Measurements from ENCODE around the gene ITSN1.

ITSN1 gene

GRCh38 chr21:33869873-33870272 lies 227.6 kb downstream of the ITSN1 start:
- FAIRE-seq: no peak

DNA sequence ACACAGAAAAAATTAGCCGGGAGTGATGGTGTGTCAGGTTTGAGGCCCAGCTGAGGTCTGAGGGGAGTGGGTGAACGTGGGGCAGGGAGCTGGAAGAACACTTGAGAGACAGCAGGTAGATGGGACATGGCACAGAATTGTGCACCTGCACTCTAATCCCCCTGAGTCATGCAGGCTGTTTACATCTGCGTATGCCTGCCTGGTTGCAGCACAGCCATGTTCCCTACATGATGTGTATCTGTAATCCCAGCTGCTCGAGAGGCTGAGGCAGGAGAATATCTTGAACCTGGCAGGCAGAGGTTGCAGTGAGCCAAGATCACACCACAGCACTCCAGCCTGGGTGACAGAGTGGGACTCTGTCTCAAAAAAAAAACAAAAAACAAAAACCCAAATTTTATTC lies 228.5 kb downstream of the ITSN1 start:
- FAIRE-seq: no peak

- no peak for FAIRE-seq
These were observed 228.9 kb downstream of the ITSN1 start for GRCh38 chr21:33871171-33871570.

- FAIRE-seq: no peak
These were observed 230.7 kb downstream of the ITSN1 start for GRCh38 chr21:33872881-33873515.

GRCh38 chr21:33874161-33874560 lies 231.9 kb downstream of the ITSN1 start:
- FAIRE-seq: no peak

DNA sequence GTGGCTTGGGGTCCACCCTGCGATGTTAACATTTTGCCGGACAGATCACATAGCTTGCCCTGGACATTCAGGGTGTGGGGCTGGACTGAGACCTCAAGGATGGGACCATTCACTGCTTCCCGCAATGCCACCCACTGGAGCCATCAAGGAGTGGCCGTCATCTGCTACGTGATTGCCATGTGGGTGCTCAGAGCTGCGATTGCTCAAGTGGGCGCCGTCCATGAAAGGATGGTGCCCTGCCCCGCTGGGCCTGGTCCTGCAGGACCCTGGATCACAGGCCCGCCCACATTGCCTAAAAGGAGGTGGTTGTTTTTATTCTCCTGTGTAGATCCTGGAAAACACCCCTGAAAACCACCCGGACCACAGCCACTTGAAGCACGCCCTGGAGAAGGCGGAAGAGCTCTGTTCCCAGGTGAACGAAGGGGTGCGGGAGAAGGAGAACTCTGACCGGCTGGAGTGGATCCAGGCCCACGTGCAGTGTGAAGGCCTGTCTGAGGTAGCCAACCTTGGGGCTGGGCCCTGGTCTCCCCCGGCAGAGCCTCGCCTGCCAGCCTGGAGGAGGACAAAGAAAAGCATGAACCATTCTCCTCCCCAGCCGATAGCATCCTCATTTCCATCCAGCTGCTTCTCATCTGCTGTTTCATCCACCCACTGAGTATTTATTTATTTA lies 232.9 kb downstream of the ITSN1 start:
- no peak for FAIRE-seq

- no peak for FAIRE-seq
These were observed 236.5 kb downstream of the ITSN1 start for GRCh38 chr21:33878824-33879223.

DNA sequence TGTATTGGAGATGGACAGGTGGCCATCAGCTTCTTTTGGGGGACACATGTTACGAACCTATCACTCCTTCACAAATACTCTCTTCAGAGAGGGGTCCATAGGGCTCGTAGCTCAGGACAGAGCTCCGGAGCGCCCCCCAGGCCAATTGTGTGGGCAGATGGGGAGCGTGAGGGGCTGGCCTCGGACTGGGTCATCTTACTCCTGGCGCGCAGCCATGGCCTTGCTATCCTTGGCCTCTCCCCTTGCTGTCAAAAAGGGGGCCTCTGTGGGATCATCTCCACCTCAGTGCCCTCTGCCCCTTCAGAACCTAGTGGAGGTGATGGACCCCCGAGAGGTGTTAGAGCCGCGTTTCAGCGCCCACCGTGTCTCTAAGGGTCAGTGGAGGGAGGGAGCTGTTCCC lies 238.3 kb downstream of the ITSN1 start:
- no peak for FAIRE-seq

- no peak for FAIRE-seq
These were observed 239.6 kb downstream of the ITSN1 start for GRCh38 chr21:33881689-33882440.

- no peak for FAIRE-seq
These were observed 240.8 kb downstream of the ITSN1 start for GRCh38 chr21:33883118-33883517.

GRCh38 chr21:33884376-33885171 lies 242.3 kb downstream of the ITSN1 start:
- FAIRE-seq: no peak

DNA sequence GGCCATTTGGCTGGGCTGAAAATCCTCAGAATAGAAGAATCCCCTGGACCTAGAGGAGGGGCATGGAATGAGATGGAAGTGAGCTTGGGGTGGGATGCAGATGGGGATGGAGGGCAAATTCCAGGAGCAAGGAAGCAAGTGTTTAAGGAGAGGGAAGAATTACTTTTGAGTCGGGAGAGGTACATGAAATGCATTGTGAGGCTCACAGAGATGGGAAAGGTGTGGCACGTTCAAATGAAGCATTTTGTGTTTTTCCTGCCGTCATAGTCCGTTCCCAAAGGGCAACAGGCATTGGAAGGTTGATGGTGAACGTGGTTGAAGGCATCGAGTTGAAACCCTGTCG lies 242.8 kb downstream of the ITSN1 start:
- no peak for FAIRE-seq

DNA sequence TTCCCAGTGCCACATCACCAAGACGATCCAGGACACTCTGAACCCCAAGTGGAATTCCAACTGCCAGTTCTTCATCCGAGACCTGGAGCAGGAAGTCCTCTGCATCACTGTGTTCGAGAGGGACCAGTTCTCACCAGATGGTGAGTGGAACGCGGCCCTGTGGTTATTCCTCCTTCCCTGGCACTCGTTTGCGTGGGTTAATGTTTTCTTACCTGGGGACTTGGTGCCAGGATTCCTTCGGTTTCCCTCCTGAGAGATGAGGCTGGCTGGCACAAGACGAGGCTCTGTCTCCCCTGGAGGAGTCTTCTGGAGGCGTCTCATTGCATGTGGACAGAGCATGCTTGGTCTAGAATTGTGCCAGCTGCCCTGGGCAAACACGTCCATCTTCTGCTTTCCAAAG lies 244.0 kb downstream of the ITSN1 start:
- no peak for FAIRE-seq

- FAIRE-seq: no peak
These were observed 247.9 kb downstream of the ITSN1 start for GRCh38 chr21:33890187-33890586.

- no peak for FAIRE-seq
These were observed 250.6 kb downstream of the ITSN1 start for GRCh38 chr21:33892853-33893252.

- FAIRE-seq: no peak
These were observed 251.6 kb downstream of the ITSN1 start for GRCh38 chr21:33893917-33894316.

DNA sequence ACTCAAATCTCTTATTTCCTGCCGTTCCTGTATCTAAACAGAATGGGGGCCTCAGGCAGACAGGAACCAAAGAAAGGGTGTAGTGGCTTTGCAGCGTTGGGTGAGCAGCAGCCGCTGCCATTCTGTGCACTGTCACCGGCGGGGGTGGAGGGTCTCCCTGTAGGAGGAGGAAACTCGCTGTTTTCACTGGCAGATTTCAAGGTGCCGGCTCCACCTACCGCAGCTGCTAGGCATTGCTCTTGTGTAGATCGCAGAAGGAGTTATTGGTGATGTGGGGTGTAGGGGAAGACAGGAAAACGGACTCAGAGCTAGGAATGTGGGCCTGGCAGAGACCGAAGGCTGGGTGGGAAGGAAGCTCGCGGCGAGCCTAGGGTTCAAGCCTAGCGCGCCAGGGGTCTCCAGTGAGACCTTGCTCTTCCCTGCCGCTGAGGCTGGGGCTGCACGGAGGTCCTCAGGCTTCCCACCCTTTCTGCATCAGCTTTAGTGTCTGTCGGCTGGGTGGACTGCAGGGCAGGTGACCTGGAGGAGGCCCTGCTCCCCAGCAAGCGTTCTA lies 252.5 kb downstream of the ITSN1 start:
- no peak for FAIRE-seq

GRCh38 chr21:33895356-33895755 lies 253.1 kb downstream of the ITSN1 start:
- FAIRE-seq: no peak

DNA sequence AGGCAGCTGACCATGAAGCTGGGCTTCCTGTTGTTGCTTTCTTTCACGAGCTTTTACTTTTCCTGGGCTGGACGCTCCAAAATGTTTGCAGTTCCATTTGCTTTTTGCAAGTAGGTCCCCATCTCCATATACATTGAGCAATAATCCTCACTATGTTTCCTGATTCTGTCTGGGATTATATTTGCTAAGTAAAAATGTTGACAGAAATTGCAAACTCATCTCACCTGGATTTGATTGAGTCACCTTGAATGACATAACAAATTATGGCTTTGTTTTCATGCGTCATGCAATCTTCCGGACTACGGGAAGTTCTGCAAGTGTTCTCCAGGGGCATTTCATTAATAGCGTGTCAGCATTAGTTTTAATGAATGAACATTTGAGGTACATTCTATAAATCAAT lies 254.4 kb downstream of the ITSN1 start:
- no peak for FAIRE-seq

GRCh38 chr21:33897098-33897497 lies 254.8 kb downstream of the ITSN1 start:
- no peak for FAIRE-seq

- FAIRE-seq: no peak
These were observed 255.4 kb downstream of the ITSN1 start for GRCh38 chr21:33897739-33898138.

GRCh38 chr21:33898586-33898985 lies 256.3 kb downstream of the ITSN1 start:
- no peak for FAIRE-seq

- FAIRE-seq: no peak
These were observed 256.9 kb downstream of the ITSN1 start for GRCh38 chr21:33899199-33899598.

Measured in endometrium (tissue), 2 donors.